Measurements from ENCODE around the gene SSTR5. TPM values are rescaled to one million over a fixed set of nuclear protein-coding genes. Genes with fewer than 3 reads are reported as not detected.

SSTR5 gene
- total and polyA plus RNA-seq, 10 of the 15 experiments (the other 5 are each of a cell fraction or from before 2014, with no cell fraction given), result not detected

DNA sequence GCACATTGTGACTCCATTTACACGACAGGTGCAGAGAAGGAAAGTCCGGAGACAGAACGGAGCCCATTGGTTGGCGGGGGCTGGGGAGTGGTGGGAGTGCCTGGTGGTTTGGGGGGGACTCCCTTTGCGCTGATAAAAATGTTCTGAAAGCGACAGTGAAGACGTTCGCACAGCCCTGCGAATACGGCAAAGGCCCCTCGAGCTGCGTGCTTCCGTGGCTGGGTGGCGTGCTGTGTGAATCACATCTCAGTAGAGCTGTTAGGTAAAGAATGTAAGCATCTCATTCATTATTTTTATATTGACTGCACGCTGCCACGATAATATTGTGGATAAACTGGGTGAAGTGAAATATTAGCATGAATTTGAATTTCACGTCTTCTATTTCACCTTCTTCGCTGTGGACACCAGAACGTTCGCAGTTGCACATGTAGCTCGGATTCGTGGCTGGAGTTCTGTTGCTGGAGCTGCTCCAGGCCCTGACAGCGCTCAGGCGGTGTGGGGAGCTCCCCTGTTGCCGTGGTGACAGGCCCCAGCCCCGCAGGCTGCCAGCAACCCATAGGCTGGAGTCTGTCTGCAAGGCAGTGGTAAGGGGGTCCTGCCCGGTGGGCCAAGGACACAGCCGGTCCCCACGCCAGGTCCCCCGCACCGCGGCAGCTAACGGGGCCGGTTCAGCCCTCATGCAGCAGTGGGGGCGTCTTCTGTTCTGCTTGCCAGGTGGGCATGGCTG lies 46.3 kb upstream of the SSTR5 start:
- DNase-seq (ENCODE audit: low read depth, low spot score), result no peak
- Histone ChIP-seq H3K4me3 (no peak overlapping the region), H3K36me3 (ENCODE audit: control insufficient read depth in 2 of 2, insufficient read depth in 2 of 2, low read length in 1 of 2) (no peaks in the 10 kb centered on the region), H3K4me2 (ENCODE audit: control insufficient read depth, insufficient read depth) (no peak overlapping the region), H3K9ac (ENCODE audit: control insufficient read depth, insufficient read depth, low read length) (no peak overlapping the region), H3K79me2 (ENCODE audit: control insufficient read depth, insufficient read depth, low read length) (no peaks in the 10 kb centered on the region), H3K27me3 (replicated peaks in 1 of 2; ENCODE audit: control insufficient read depth in 2 of 2, insufficient read depth in 2 of 2, low read length in 1 of 2) (no peaks in the 10 kb centered on the region), H4K20me1 (ENCODE audit: control insufficient read depth, insufficient read depth) (no peaks in the 10 kb centered on the region), H3K9me3 (replicated peaks; ENCODE audit: control insufficient read depth, insufficient read depth, low read length) (no peaks in the 10 kb centered on the region), H3K4me1 (ENCODE audit: control insufficient read depth, insufficient read depth, low read length) (no peaks in the 10 kb centered on the region), H2AFZ (ENCODE audit: control insufficient read depth, low read depth, low read length) (no peak overlapping the region), H3K27ac (ENCODE audit: control insufficient read depth, insufficient read depth) (no peak overlapping the region)
- TF ChIP-seq RCOR1 (conservative IDR thresholded peaks at IDR 0.05; ENCODE audit: low read depth, low read length) (no peak), CHD4 (IDR thresholded peaks at IDR 0.05) (no peak), BHLHE40 (IDR thresholded peaks at IDR 0.05; ENCODE audit: borderline replicate concordance in 1 of 2, low read depth in 2 of 2, low read length in 1 of 2) (no peak), SP1 (IDR thresholded peaks at IDR 0.05; ENCODE audit: low read depth, low read length) (no peak), RBBP5 (conservative IDR thresholded peaks at IDR 0.05) (no peak), HDGF (IDR thresholded peaks at IDR 0.05) (no peak), LARP7 (IDR thresholded peaks at IDR 0.05) (no peak)
- TF ChIP-seq, protein P1, sequence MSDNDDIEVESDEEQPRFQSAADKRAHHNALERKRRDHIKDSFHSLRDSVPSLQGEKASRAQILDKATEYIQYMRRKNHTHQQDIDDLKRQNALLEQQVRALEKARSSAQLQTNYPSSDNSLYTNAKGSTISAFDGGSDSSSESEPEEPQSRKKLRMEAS (IDR thresholded peaks at IDR 0.05; ENCODE audit: low read depth, low read length), result no peak
- TF ChIP-seq, protein P2, sequence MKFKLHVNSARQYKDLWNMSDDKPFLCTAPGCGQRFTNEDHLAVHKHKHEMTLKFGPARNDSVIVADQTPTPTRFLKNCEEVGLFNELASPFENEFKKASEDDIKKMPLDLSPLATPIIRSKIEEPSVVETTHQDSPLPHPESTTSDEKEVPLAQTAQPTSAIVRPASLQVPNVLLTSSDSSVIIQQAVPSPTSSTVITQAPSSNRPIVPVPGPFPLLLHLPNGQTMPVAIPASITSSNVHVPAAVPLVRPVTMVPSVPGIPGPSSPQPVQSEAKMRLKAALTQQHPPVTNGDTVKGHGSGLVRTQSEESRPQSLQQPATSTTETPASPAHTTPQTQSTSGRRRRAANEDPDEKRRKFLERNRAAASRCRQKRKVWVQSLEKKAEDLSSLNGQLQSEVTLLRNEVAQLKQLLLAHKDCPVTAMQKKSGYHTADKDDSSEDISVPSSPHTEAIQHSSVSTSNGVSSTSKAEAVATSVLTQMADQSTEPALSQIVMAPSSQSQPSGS (IDR thresholded peaks at IDR 0.05; ENCODE audit: low read length), result no peak
- BruUV-seq (replicated peaks), result no TSS peak
- ChIA-PET CTCF (no interaction called here), POLR2A (no interaction called here), RAD21 (ENCODE audit: unreplicated experiment) (no interaction called here), SMC1A (ENCODE audit: uncharacterized antibody, unreplicated experiment) (no interaction called here)
- no peak for ATAC-seq
- FAIRE-seq, result no peak
- 64% methylated on average over 35 of the region's 35 CpGs for WGBS (ENCODE audit: insufficient coverage, insufficient replicate concordance, low lambda C conversion rate, missing lambda C conversion rate)
- in situ Hi-C loops (cut with MboI) (no loop called here), intact Hi-C loops (cut with micrococcal nuclease; ENCODE audit: unreplicated experiment) (no loop called here)

All from GM12878 (cell line).